ENCODE results near the gene EEFSEC. TPM values are rescaled to one million over a fixed set of nuclear protein-coding genes. Genes with fewer than 3 reads are reported as not detected.

The EEFSEC gene
- total RNA-seq, 1 donor, result 5.1 TPM

DNA sequence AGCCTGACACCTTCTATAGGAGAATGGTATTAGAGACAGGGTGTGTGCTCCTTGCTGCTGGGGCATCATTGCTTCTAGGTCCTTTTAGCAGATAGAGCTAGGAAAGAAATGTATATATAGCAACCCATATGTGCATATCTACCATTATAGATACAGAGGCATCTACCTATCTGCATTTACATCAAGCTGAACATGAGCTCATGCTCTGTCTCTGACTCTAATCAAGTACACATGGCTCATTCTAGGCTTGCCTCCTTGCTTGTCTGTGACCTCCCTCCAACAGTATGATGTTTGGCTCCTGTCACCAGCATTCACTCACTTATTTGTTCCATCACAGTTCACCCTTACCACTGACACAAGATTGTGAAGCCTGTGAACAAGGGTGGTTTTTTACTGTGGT lies 133.4 kb downstream of the EEFSEC start:
- Histone ChIP-seq H3K4me3 (ENCODE audit: insufficient read depth, low read length) (no peak overlapping the region), H2AFZ (ENCODE audit: low read length) (no peak overlapping the region), H3K4me2 (ENCODE audit: insufficient read depth, low read length) (no peak overlapping the region), H3K9me3 (ENCODE audit: low read depth, low read length) (no peaks in the 10 kb centered on the region), H3K36me3 (ENCODE audit: insufficient read depth, low read length) (no peaks in the 10 kb centered on the region), H3K4me1 (ENCODE audit: insufficient read depth, low read length) (peaks cover 9% of the 10 kb centered on the region), H4K20me1 (ENCODE audit: insufficient read depth, low read length) (no peaks in the 10 kb centered on the region), H3K27ac (ENCODE audit: low read depth, low read length) (no peak overlapping the region), H3K27me3 (ENCODE audit: insufficient read depth, low read length) (no peaks in the 10 kb centered on the region), H3K79me2 (ENCODE audit: insufficient read depth, low read length) (no peaks in the 10 kb centered on the region)
- no peak for TF ChIP-seq CTCF (IDR thresholded peaks at IDR 0.05; ENCODE audit: extremely low read depth, low read depth, low read length)
- DNase-seq (ENCODE audit: insufficient read length, low spot score, missing footprints), result no peak

DNA sequence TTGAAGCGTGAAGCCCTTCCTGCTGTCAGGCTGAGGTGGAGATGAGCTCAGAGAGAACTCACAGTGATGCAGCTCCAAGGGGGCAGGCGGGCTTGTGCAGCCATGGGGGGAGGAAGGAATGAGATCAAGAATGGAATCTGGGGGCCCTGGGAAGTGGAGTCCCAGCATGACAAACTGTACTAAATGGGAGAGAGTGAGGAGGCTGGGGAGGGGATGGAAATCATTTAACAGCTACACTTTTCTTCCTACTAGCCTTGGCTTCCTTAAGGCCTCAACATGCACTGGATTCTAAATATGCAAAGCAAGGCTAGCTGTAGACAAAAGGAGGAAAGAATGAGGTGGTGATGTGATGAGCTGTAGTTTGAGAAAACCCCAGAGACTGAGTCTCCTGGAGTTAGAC lies 133.9 kb downstream of the EEFSEC start:
- no peak for DNase-seq (ENCODE audit: insufficient read length, low spot score, missing footprints)
- no peak overlapping the region for H3K4me2 ChIP-seq (ENCODE audit: insufficient read depth, low read length)
- H3K27ac ChIP-seq (ENCODE audit: low read depth, low read length), result no peak overlapping the region
- no peak overlapping the region for H2AFZ ChIP-seq (ENCODE audit: low read length)
- H3K4me3 ChIP-seq (ENCODE audit: insufficient read depth, low read length), result no peak overlapping the region
- H3K9me3 ChIP-seq (ENCODE audit: low read depth, low read length), result no peaks in the 10 kb centered on the region
- no peaks in the 10 kb centered on the region for H3K36me3 ChIP-seq (ENCODE audit: insufficient read depth, low read length)
- no peaks in the 10 kb centered on the region for H3K79me2 ChIP-seq (ENCODE audit: insufficient read depth, low read length)
- H3K4me1 ChIP-seq (ENCODE audit: insufficient read depth, low read length), result peaks cover 7% of the 10 kb centered on the region
- TF ChIP-seq CTCF (IDR thresholded peaks at IDR 0.05; ENCODE audit: extremely low read depth, low read depth, low read length), result no peak
- no peaks in the 10 kb centered on the region for H3K27me3 ChIP-seq (ENCODE audit: insufficient read depth, low read length)
- no peaks in the 10 kb centered on the region for H4K20me1 ChIP-seq (ENCODE audit: insufficient read depth, low read length)

- no peaks in the 10 kb centered on the region for H3K36me3 ChIP-seq (ENCODE audit: insufficient read depth, low read length)
- H2AFZ ChIP-seq (ENCODE audit: low read length), result no peak overlapping the region
- no peaks in the 10 kb centered on the region for H3K4me1 ChIP-seq (ENCODE audit: insufficient read depth, low read length)
- no peak overlapping the region for H3K27ac ChIP-seq (ENCODE audit: low read depth, low read length)
- no peaks in the 10 kb centered on the region for H3K9me3 ChIP-seq (ENCODE audit: low read depth, low read length)
- no peaks in the 10 kb centered on the region for H3K27me3 ChIP-seq (ENCODE audit: insufficient read depth, low read length)
- DNase-seq (ENCODE audit: insufficient read length, low spot score, missing footprints), result no peak
- H3K4me2 ChIP-seq (ENCODE audit: insufficient read depth, low read length), result no peak overlapping the region
- H3K79me2 ChIP-seq (ENCODE audit: insufficient read depth, low read length), result no peaks in the 10 kb centered on the region
- TF ChIP-seq CTCF (IDR thresholded peaks at IDR 0.05; ENCODE audit: extremely low read depth, low read depth, low read length), result no peak
- H3K4me3 ChIP-seq (ENCODE audit: insufficient read depth, low read length), result no peak overlapping the region
- H4K20me1 ChIP-seq (ENCODE audit: insufficient read depth, low read length), result no peaks in the 10 kb centered on the region
These were observed 136.3 kb downstream of the EEFSEC start for GRCh38 chr3:128289534-128289933.

DNA sequence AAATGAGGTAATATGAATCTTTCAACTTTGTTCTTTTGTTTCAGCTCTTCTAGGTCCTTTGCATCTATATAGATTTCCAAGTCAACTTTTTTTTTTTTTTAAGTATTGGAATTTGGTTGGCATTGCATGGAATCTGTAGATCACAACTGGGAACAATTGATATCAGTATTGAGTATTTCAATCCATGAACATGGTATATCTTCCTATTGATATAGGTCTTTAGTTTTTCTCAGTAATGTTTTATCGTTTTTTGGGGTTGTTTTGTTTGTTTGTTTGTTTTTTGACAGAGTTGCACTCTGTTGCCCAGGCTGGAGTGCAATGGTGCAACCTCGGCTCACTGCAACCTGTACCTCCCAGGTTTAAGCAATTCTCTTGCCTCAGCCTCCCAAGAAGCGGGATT lies 137.2 kb downstream of the EEFSEC start:
- H3K4me3 ChIP-seq (ENCODE audit: insufficient read depth, low read length), result no peak overlapping the region
- no peaks in the 10 kb centered on the region for H3K4me1 ChIP-seq (ENCODE audit: insufficient read depth, low read length)
- no peaks in the 10 kb centered on the region for H4K20me1 ChIP-seq (ENCODE audit: insufficient read depth, low read length)
- H3K27ac ChIP-seq (ENCODE audit: low read depth, low read length), result no peak overlapping the region
- no peak overlapping the region for H3K4me2 ChIP-seq (ENCODE audit: insufficient read depth, low read length)
- H3K36me3 ChIP-seq (ENCODE audit: insufficient read depth, low read length), result no peaks in the 10 kb centered on the region
- TF ChIP-seq CTCF (IDR thresholded peaks at IDR 0.05; ENCODE audit: extremely low read depth, low read depth, low read length), result no peak
- no peak for DNase-seq (ENCODE audit: insufficient read length, low spot score, missing footprints)
- no peak overlapping the region for H2AFZ ChIP-seq (ENCODE audit: low read length)
- no peaks in the 10 kb centered on the region for H3K9me3 ChIP-seq (ENCODE audit: low read depth, low read length)
- H3K79me2 ChIP-seq (ENCODE audit: insufficient read depth, low read length), result no peaks in the 10 kb centered on the region
- H3K27me3 ChIP-seq (ENCODE audit: insufficient read depth, low read length), result no peaks in the 10 kb centered on the region
